ENCODE results near the gene OR52L1.
"Not testable (repeated sequence)": the region's sequence is repeated elsewhere in the genome, so short reads cannot be mapped to it uniquely, and the experiment has no call there.

OR52L1 gene

DNA sequence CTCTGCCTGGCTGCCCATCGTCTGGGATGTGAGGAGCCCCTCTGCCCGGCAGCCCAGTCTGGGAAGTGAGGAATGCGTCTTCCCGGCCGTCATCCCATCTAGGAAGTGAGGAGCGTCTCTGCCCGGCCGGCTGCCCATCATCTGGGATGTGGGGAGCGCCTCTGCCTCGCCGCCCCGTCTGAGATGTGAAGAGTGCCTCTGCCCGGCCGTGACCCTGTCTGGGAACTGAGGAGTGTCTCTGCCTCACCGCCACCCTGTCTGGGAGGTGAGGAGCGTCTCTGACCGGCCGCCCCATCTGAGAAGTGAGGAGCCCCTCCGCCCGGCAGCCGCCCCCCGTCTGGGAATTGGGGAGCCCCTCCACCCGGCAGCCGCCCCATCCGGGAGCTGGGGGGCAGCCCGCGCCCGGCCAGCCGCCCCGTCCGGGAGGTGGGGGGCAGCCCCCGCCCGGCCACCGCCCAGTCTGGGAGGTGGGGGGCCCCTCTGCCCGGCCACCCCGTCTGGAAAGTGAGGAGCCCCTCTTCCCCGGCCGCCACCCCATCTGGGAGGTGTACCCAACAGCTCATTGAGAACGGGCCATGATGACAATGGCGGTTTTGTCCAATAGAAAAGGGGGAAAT lies 26.0 kb downstream of the OR52L1 start:
- DNase-seq; intact Hi-C loops (cut with DNase I): not testable (repeated sequence)

DNA sequence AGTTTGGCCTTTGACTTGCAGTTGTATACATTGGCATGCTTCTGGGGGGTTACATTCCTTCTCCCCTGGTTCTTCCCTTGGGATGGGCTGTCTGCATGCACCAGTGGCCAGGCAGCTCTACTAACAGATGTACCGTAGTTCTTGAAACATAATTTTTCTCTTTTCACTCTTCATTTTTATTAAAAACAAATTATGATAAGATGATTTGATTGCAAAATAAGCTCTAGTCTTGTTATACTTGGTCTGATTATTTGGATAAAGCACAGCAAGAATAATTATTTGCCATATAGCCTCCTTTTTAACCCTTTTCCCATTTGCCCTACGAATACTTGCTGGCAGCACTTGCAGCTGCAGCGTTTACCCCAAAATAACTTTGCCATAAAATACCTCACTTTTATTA lies 31.2 kb downstream of the OR52L1 start:
- intact Hi-C loops (cut with DNase I): no loop called here
- DNase-seq: no peak

DNA sequence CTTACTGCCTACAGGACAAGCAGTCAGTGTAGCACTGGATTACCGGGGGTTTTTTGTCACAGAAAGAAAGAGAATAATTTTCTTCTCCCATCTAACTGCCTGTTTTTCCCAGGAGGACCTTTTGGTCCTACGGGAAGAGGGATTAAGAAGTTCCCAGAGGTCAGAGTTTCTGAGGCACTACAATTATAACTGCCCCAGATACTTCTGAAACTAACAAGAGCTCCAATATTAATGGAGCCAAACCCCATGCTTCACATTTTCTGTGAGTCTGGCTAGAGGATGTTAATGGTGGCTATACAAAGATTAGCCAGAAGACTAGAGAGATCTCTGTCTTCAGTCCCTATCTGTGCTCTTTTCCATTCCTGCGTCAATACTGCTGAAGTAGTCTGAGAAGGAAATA lies 44.8 kb downstream of the OR52L1 start, which contains the start of gene OR56A3:
OR56A3 (plus strand) TSS at position 301 of the 400 bp plus-strand sequence. CDS start 5,096 bp downstream, outside the sequence.
- no peak for DNase-seq
- intact Hi-C loops (cut with DNase I): no loop called here

DNA sequence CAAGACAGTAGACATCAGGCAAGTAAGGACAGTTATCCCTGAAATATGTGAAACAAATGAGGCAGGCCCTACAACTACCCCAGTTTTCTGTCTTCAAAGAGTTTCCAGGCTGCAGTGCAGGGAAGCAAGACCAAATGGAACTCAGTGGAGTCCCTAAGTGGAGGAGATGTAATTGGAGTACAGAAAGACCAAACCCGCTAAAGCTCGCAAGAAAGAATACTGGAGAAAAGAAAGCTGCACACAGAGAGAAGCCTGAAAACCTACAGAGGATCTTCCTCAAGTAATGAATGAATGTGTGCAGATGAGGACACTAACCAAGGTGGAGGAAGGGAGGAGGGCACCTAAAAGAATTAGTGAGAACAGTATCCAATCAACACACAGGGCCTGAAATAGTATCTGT lies 46.0 kb downstream of the OR52L1 start:
- DNase-seq: no peak

DNA sequence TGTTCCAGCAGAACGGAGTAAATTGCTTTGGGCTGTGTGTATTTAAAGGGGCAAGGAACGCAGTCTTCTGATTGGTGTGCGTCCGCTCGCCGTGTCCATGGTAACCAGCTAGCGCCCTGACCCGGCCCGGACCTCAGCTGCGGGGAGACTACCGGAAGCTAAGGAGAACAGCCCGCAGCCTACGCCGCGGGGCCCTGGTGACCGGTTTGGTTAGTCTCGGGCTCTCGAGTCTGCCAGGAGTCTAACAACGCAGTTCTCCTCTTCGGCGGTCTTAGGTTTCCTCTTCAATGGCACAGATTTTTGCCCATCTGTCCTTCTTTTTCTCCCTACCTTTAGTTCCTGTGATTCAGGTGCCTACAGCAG lies 48.2 kb downstream of the OR52L1 start:
- intact Hi-C loops (cut with DNase I): no loop called here
- no peak for DNase-seq

More for the DNA sequence above, 46.0 kb downstream of the OR52L1 start:
- intact Hi-C loops (cut with DNase I): no loop called here

DNA sequence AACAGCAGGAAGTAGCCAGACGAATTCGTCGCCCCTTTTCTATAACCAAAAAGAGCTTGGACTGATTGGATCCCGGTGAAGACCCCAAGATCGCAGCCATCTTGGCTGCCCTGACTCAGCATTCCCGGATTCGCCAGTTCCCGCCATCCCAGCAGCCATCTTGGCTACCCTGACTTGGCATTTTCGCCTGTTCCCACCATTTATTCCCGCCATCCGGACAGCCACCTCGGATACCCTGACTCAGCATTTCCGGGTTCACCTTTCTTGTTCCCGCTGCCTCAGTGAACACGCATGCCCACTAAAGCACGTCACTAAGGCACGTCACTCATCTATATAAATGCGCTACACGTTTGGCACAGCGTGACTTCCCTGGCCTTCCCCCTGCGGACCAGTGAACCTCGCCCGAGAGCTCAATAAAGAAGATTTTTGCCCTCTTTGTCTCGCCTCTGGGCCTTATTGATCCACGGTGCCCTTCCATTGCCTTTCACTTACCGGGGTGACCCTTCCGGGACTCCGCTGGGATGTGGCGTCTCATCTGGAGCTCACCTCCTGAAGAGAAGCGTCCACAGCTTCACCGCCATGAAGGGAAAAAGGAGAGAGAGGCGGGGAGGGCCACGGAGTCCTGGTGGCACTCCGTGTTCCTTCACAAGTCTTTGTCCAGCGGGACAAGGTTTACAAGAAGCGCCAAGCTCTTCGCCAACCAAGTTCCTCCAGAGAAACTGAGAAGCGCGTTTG lies 48.8 kb downstream of the OR52L1 start:
- DNase-seq: no peak
- intact Hi-C loops (cut with DNase I): no loop called here
